Effector memory CD8-positive, alpha-beta T cell (primary cell): ENCODE results near the gene NEGR1.

Experiments
- ATAC-seq: fragments of 150-1000 bp; cut with Tn5 transposase; replicated peaks from 2 replicates; pipeline ENCODE4 v1.10.0; 2021; ENCODE audit warnings: mild to moderate bottlenecking, moderate library complexity
- DNase-seq, 3 experiments: peaks; one replicate each; pipeline ENCODE4 v3.0.0; 2021
- H3K27ac Mint-ChIP-seq, 2 donors: one replicate each; pipeline ENCODE4 v1.8.0; 2022; ENCODE audit warnings: mild to moderate bottlenecking in 2 of 2, mixed read lengths in 2 of 2, moderate library complexity in 2 of 2
- H3K27me3 Mint-ChIP-seq, 2 donors: one replicate each; pipeline ENCODE4 v1.8.0; 2022; ENCODE audit warnings: mixed read lengths in 2 of 2
- H3K36me3 Mint-ChIP-seq: one replicate; pipeline ENCODE4 v1.8.0; 2022; ENCODE audit warnings: mild to moderate bottlenecking, moderate library complexity, mixed read lengths; ENCODE audit not compliant: insufficient read depth
- H3K4me1 Mint-ChIP-seq, 2 donors: one replicate each; pipeline ENCODE4 v1.8.0; 2022; ENCODE audit warnings: low read depth in 2 of 2, mixed read lengths in 2 of 2
- H3K4me3 Mint-ChIP-seq, 2 donors: one replicate each; pipeline ENCODE4 v1.8.0; 2022; ENCODE audit warnings: mild to moderate bottlenecking in 2 of 2, mixed read lengths in 2 of 2, moderate library complexity in 2 of 2
- H3K9me3 Mint-ChIP-seq, 2 donors: one replicate each; pipeline ENCODE4 v1.8.0; 2022; ENCODE audit warnings: mixed read lengths in 2 of 2

The NEGR1 gene

GRCh38 chr1:71562298-71562697, 720.0 kb downstream of the NEGR1 start:
- DNase-seq = no peak
- Mint-ChIP-seq H3K27me3 (no peaks in the 10 kb centered on the region), H3K36me3 (peaks cover 4% of the 10 kb centered on the region), H3K9me3 (peaks cover 6 to 16% of the 10 kb centered on the region in 2 donors), H3K27ac (no peak overlapping the region), H3K4me1 (no peaks in the 10 kb centered on the region), H3K4me3 (no peak overlapping the region)
- ATAC-seq = no peak

- ATAC-seq (no peak), DNase-seq (no peak)
- H3K27ac Mint-ChIP-seq = no peak overlapping the region
- no peaks in the 10 kb centered on the region for H3K27me3 Mint-ChIP-seq
- peaks cover 4% of the 10 kb centered on the region for H3K36me3 Mint-ChIP-seq
- no peak overlapping the region for H3K4me3 Mint-ChIP-seq
- peaks cover 9 to 16% of the 10 kb centered on the region in 2 donors for H3K9me3 Mint-ChIP-seq
- H3K4me1 Mint-ChIP-seq = no peaks in the 10 kb centered on the region
Measured at GRCh38 chr1:71561729-71562128, 720.6 kb downstream of the NEGR1 start.

- H3K4me3 Mint-ChIP-seq = no peak overlapping the region
- peaks cover 4% of the 10 kb centered on the region for H3K36me3 Mint-ChIP-seq
- no peak for ATAC-seq
- no peaks in the 10 kb centered on the region for H3K4me1 Mint-ChIP-seq
- no peaks in the 10 kb centered on the region for H3K27me3 Mint-ChIP-seq
- no peak for DNase-seq
- H3K27ac Mint-ChIP-seq = no peak overlapping the region
- peaks cover 9 to 16% of the 10 kb centered on the region in 2 donors for H3K9me3 Mint-ChIP-seq
Measured at GRCh38 chr1:71561206-71561605, 721.1 kb downstream of the NEGR1 start.

- H3K9me3 Mint-ChIP-seq = peaks cover 9 to 16% of the 10 kb centered on the region in 2 donors
- H3K27ac Mint-ChIP-seq = no peak overlapping the region
- peaks cover 4% of the 10 kb centered on the region for H3K36me3 Mint-ChIP-seq
- ATAC-seq (no peak), DNase-seq (no peak)
- no peaks in the 10 kb centered on the region for H3K4me1 Mint-ChIP-seq
- no peaks in the 10 kb centered on the region for H3K27me3 Mint-ChIP-seq
- H3K4me3 Mint-ChIP-seq = no peak overlapping the region
Measured at GRCh38 chr1:71559880-71560279, 722.5 kb downstream of the NEGR1 start.

GRCh38 chr1:71557138-71557537, 725.2 kb downstream of the NEGR1 start:
- no peaks in the 10 kb centered on the region for H3K27me3 Mint-ChIP-seq
- DNase-seq = no peak
- no peaks in the 10 kb centered on the region for H3K4me1 Mint-ChIP-seq
- no peak overlapping the region for H3K4me3 Mint-ChIP-seq
- no peak for ATAC-seq
- peaks cover 6 to 7% of the 10 kb centered on the region in 2 donors for H3K9me3 Mint-ChIP-seq
- H3K36me3 Mint-ChIP-seq = peaks cover 4% of the 10 kb centered on the region
- H3K27ac Mint-ChIP-seq = no peak overlapping the region

- Mint-ChIP-seq H3K27me3 (no peaks in the 10 kb centered on the region), H3K36me3 (no peaks in the 10 kb centered on the region), H3K27ac (no peak overlapping the region), H3K4me1 (no peaks in the 10 kb centered on the region), H3K9me3 (peaks cover 8% of the 10 kb centered on the region in 2 donors), H3K4me3 (no peak overlapping the region)
- DNase-seq = no peak
- no peak for ATAC-seq
Measured at GRCh38 chr1:71548398-71548890, 733.9 kb downstream of the NEGR1 start.

GRCh38 chr1:71542155-71542554, 740.2 kb downstream of the NEGR1 start:
- no peak for ATAC-seq
- DNase-seq = no peak
- H3K36me3 Mint-ChIP-seq = no peaks in the 10 kb centered on the region
- no peak overlapping the region for H3K27ac Mint-ChIP-seq
- H3K4me3 Mint-ChIP-seq = no peak overlapping the region
- H3K27me3 Mint-ChIP-seq = no peaks in the 10 kb centered on the region
- H3K4me1 Mint-ChIP-seq = no peaks in the 10 kb centered on the region
- peaks cover 7 to 15% of the 10 kb centered on the region in 2 donors for H3K9me3 Mint-ChIP-seq

- Mint-ChIP-seq H3K4me1 (no peaks in the 10 kb centered on the region), H3K27me3 (no peaks in the 10 kb centered on the region), H3K4me3 (no peak overlapping the region), H3K9me3 (peaks cover 7 to 8% of the 10 kb centered on the region in 2 donors), H3K27ac (no peak overlapping the region), H3K36me3 (no peaks in the 10 kb centered on the region)
- ATAC-seq (no peak), DNase-seq (no peak)
Measured at GRCh38 chr1:71533950-71534349, 748.4 kb downstream of the NEGR1 start.

- H3K36me3 Mint-ChIP-seq = no peaks in the 10 kb centered on the region
- ATAC-seq (no peak), DNase-seq (no peak)
- H3K4me1 Mint-ChIP-seq = no peaks in the 10 kb centered on the region
- no peak overlapping the region for H3K27ac Mint-ChIP-seq
- H3K4me3 Mint-ChIP-seq = no peak overlapping the region
- no peaks in the 10 kb centered on the region for H3K27me3 Mint-ChIP-seq
- H3K9me3 Mint-ChIP-seq = peaks cover 7 to 11% of the 10 kb centered on the region in 2 donors
Measured at GRCh38 chr1:71532343-71532742, 750.0 kb downstream of the NEGR1 start.

- ATAC-seq = no peak
- Mint-ChIP-seq H3K4me1 (no peaks in the 10 kb centered on the region), H3K27me3 (no peaks in the 10 kb centered on the region), H3K36me3 (no peaks in the 10 kb centered on the region), H3K4me3 (no peak overlapping the region), H3K9me3 (peaks cover 3 to 13% of the 10 kb centered on the region in 2 donors), H3K27ac (no peak overlapping the region)
- DNase-seq = no peak
Measured at GRCh38 chr1:71526824-71527223, 755.5 kb downstream of the NEGR1 start.

GRCh38 chr1:71522721-71523120, 759.6 kb downstream of the NEGR1 start:
- no peak overlapping the region for H3K27ac Mint-ChIP-seq
- DNase-seq (no peak), ATAC-seq (no peak)
- H3K4me1 Mint-ChIP-seq = no peaks in the 10 kb centered on the region
- H3K36me3 Mint-ChIP-seq = no peaks in the 10 kb centered on the region
- peaks cover 2 to 13% of the 10 kb centered on the region in 2 donors for H3K9me3 Mint-ChIP-seq
- H3K4me3 Mint-ChIP-seq = no peak overlapping the region
- no peaks in the 10 kb centered on the region for H3K27me3 Mint-ChIP-seq

- ATAC-seq (no peak), DNase-seq (no peak)
- peaks cover 2 to 4% of the 10 kb centered on the region in 2 donors for H3K9me3 Mint-ChIP-seq
- no peaks in the 10 kb centered on the region for H3K36me3 Mint-ChIP-seq
- H3K27ac Mint-ChIP-seq = no peak overlapping the region
- no peaks in the 10 kb centered on the region for H3K27me3 Mint-ChIP-seq
- no peak overlapping the region for H3K4me3 Mint-ChIP-seq
- no peaks in the 10 kb centered on the region for H3K4me1 Mint-ChIP-seq
Measured at GRCh38 chr1:71521655-71522264, 760.6 kb downstream of the NEGR1 start.

- Mint-ChIP-seq H3K27me3 (no peaks in the 10 kb centered on the region), H3K4me3 (no peak overlapping the region), H3K36me3 (no peaks in the 10 kb centered on the region), H3K4me1 (no peaks in the 10 kb centered on the region), H3K27ac (no peak overlapping the region), H3K9me3 (peaks cover 4 to 7% of the 10 kb centered on the region in 2 donors)
- DNase-seq (no peak), ATAC-seq (no peak)
Measured at GRCh38 chr1:71511505-71511904, 770.8 kb downstream of the NEGR1 start.

- Mint-ChIP-seq H3K4me1 (no peaks in the 10 kb centered on the region), H3K27ac (no peak overlapping the region), H3K36me3 (no peaks in the 10 kb centered on the region), H3K4me3 (no peak overlapping the region), H3K27me3 (no peaks in the 10 kb centered on the region), H3K9me3 (peaks cover 4 to 8% of the 10 kb centered on the region in 2 donors)
- DNase-seq = no peak
- ATAC-seq = no peak
Measured at GRCh38 chr1:71510725-71511124, 771.6 kb downstream of the NEGR1 start.
